Measurements from ENCODE around the gene ALG2. TPM values are rescaled to one million over a fixed set of nuclear protein-coding genes. Genes with fewer than 3 reads are reported as not detected.

ALG2 gene
- total and polyA plus RNA-seq, 9 of the 15 experiments (the other 6 are each of a cell fraction or from before 2014, with no cell fraction given) = 4.9 to 41.9 (median 20.2) TPM

DNA sequence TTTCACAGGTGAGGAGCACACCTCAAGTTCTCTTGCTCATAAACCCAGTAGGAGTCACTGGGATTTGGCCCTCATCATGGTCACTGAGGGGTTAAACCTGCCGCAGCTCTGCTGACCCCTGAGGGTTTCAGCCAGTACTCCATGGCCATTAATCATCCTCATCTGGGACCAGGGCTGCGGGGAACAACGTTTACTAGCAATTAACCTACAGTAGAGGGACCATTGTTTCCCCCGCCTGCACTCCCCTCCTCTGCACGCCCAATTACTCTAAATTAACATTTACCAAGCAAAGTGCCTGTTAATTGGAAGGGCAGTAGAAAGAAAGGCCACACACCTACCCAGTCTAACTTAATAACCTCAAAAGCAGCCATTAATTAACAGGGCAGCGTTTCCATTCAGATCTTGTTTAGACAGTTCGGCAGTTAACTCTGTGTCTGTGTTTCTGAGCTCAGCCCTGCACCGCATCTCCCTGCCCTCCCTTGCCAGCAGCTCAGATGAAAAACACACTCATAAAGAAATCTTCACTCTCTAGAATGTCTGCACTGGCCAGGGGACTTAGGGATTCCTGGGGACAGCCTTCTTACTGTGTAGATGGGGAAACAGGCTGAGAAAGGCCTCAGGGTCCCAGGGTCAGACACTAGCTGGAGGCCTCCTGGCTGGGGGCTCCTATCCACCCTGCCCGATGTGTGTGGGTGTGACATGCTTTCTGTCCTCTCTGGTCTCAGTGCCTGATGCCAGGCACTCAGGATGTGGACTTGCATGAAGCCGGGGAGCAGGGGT, 51.6 kb downstream of the ALG2 start:
- peaks cover 0 to 2% of the 10 kb centered on the region in 2 experiments; a peak in 1 of 5 replicates for H3K4me1 ChIP-seq (replicated peaks in 1 of 2; ENCODE audit: control insufficient read depth in 2 of 2, insufficient read depth in 2 of 2, low read length in 2 of 2)
- H3K79me2 ChIP-seq (ENCODE audit: control insufficient read depth, insufficient read depth, low read length) = no peaks in the 10 kb centered on the region
- CTCF ChIA-PET (ENCODE audit: low intra/inter-chr PET ratio) = no interaction called here
- POLR2A ChIA-PET = no interaction called here
- ATAC-seq = peak; percentile 76
- H3K4me2 ChIP-seq (ENCODE audit: insufficient read depth, low read length) = no peak overlapping the region
- in situ Hi-C loops (cut with MboI) (no loop called here), intact Hi-C loops (cut with micrococcal nuclease) (loop anchor here (5.0 to 10.0 kb wide), 4 partner anchors 47 to 1155 kb away; no protein-coding TSS in a partner anchor)
- no peaks in the 10 kb centered on the region for H3K9me3 ChIP-seq (replicated peaks; ENCODE audit: control insufficient read depth, insufficient read depth, low read depth, low read length)
- BruUV-seq (replicated peaks) = no TSS peak
- H3K9ac ChIP-seq (ENCODE audit: insufficient read depth in 1 of 2, low read depth in 2 of 2, low read length in 2 of 2) = no peak overlapping the region
- no peak overlapping the region for H3K27ac ChIP-seq (ENCODE audit: extremely low read depth, low read depth, low read length)
- H2AFZ ChIP-seq (ENCODE audit: low read depth, low read length) = peak overlapping the region; percentile 18; the same call in 1 of the 2 replicates
- peaks cover 0 to 19% of the 10 kb centered on the region in 2 experiments; a peak in 4 of 5 replicates for H3K27me3 ChIP-seq (ENCODE audit: control insufficient read depth in 2 of 2, insufficient read depth in 2 of 2, low read length in 2 of 2)
- H3K36me3 ChIP-seq (ENCODE audit: control insufficient read depth, insufficient read depth, low read length) = no peaks in the 10 kb centered on the region
- H3K9me1 ChIP-seq (ENCODE audit: control insufficient read depth, insufficient read depth, low read length) = no peaks in the 10 kb centered on the region
- FAIRE-seq = no peak
- WGBS (ENCODE audit: insufficient coverage, low coverage, missing lambda C conversion rate) = 9% methylated on average over 10 of the region's 10 CpGs
- no peak overlapping the region for H3K4me3 ChIP-seq
- DNase-seq (ENCODE audit: extremely low read depth in 1 of 4, low spot score in 3 of 4) = peak in 1 of 4 experiments; percentile 38
- no peaks in the 10 kb centered on the region for H4K20me1 ChIP-seq (replicated peaks; ENCODE audit: control insufficient read depth, insufficient read depth, low read length)
- no peak for TF ChIP-seq ZNF639 (CRISPR knock-in tag; conservative IDR thresholded peaks at IDR 0.05 in 1 of 2, IDR thresholded peaks at IDR 0.05 in 1 of 2)
- TF ChIP-seq, protein P1, sequence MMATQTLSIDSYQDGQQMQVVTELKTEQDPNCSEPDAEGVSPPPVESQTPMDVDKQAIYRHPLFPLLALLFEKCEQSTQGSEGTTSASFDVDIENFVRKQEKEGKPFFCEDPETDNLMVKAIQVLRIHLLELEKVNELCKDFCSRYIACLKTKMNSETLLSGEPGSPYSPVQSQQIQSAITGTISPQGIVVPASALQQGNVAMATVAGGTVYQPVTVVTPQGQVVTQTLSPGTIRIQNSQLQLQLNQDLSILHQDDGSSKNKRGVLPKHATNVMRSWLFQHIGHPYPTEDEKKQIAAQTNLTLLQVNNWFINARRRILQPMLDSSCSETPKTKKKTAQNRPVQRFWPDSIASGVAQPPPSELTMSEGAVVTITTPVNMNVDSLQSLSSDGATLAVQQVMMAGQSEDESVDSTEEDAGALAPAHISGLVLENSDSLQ (IDR thresholded peaks at IDR 0.05) = peak; percentile 71
- TF ChIP-seq ATF6 (CRISPR knock-in tag; IDR thresholded peaks at IDR 0.05) = no peak
- no peak for TF ChIP-seq THRAP3 (IDR thresholded peaks at IDR 0.05; ENCODE audit: borderline replicate concordance)
- TF ChIP-seq PHF20 (IDR thresholded peaks at IDR 0.05; ENCODE audit: partially characterized antibody) = no peak
- TF ChIP-seq TEAD2 (tag; IDR thresholded peaks at IDR 0.05) = no peak
- TF ChIP-seq, protein P2, sequence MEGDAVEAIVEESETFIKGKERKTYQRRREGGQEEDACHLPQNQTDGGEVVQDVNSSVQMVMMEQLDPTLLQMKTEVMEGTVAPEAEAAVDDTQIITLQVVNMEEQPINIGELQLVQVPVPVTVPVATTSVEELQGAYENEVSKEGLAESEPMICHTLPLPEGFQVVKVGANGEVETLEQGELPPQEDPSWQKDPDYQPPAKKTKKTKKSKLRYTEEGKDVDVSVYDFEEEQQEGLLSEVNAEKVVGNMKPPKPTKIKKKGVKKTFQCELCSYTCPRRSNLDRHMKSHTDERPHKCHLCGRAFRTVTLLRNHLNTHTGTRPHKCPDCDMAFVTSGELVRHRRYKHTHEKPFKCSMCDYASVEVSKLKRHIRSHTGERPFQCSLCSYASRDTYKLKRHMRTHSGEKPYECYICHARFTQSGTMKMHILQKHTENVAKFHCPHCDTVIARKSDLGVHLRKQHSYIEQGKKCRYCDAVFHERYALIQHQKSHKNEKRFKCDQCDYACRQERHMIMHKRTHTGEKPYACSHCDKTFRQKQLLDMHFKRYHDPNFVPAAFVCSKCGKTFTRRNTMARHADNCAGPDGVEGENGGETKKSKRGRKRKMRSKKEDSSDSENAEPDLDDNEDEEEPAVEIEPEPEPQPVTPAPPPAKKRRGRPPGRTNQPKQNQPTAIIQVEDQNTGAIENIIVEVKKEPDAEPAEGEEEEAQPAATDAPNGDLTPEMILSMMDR (IDR thresholded peaks at IDR 0.05 in 2 of 3, conservative IDR thresholded peaks at IDR 0.05 in 1 of 3; ENCODE audit: insufficient read depth in 2 of 3, low read depth in 1 of 3, low read length in 3 of 3) = peak; percentile 4 to 38 (median 33); a peak in 3 of 6 replicates
- TF ChIP-seq ZNF165 (CRISPR knock-in tag; IDR thresholded peaks at IDR 0.05; ENCODE audit: borderline replicate concordance) = no peak
- TF ChIP-seq, protein P3, sequence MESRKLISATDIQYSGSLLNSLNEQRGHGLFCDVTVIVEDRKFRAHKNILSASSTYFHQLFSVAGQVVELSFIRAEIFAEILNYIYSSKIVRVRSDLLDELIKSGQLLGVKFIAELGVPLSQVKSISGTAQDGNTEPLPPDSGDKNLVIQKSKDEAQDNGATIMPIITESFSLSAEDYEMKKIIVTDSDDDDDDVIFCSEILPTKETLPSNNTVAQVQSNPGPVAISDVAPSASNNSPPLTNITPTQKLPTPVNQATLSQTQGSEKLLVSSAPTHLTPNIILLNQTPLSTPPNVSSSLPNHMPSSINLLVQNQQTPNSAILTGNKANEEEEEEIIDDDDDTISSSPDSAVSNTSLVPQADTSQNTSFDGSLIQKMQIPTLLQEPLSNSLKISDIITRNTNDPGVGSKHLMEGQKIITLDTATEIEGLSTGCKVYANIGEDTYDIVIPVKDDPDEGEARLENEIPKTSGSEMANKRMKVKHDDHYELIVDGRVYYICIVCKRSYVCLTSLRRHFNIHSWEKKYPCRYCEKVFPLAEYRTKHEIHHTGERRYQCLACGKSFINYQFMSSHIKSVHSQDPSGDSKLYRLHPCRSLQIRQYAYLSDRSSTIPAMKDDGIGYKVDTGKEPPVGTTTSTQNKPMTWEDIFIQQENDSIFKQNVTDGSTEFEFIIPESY (CRISPR knock-in tag; IDR thresholded peaks at IDR 0.05) = no peak
- TF ChIP-seq ZNF232 (CRISPR knock-in tag; IDR thresholded peaks at IDR 0.05) = no peak
- TF ChIP-seq ZNF444 (CRISPR knock-in tag; IDR thresholded peaks at IDR 0.05) = no peak
- TF ChIP-seq SRSF1 (IDR thresholded peaks at IDR 0.05; ENCODE audit: low read depth, low read length) = no peak
